H1 (cell line): ENCODE measurements around the gene PMPCB.

Experiments
- ASH2L ChIP-seq: fragments of 200-600, 300-600 bp; sonication (generic); IDR thresholded peaks from one replicate; pipeline ENCODE4 v1.7.1; 2017; ENCODE audit warnings: low read length
- CEBPB ChIP-seq: IDR thresholded peaks from 2 replicates; pipeline ENCODE4 v1.6.1; 2012; ENCODE audit warnings: low read depth, low read length
- EP300 ChIP-seq, 2 experiments: IDR thresholded peaks; 1 replicate in 1 of 2; 2 replicates in 1 of 2; pipeline ENCODE4 v1.6.1; 2011 to 2012; ENCODE audit warnings: low read depth in 2 of 2, low read length in 2 of 2, mild to moderate bottlenecking in 2 of 2, borderline replicate concordance in 1 of 2, inconsistent platforms in 1 of 2, moderate library complexity in 1 of 2
- HDAC6 ChIP-seq: IDR thresholded peaks from one replicate; pipeline ENCODE4 v1.7.1; 2012; ENCODE audit warnings: low read depth, mild to moderate bottlenecking, inconsistent platforms, low read length, moderate library complexity
- JUN ChIP-seq: IDR thresholded peaks from 2 replicates; pipeline ENCODE4 v1.6.1; 2011; ENCODE audit warnings: low read depth, mild to moderate bottlenecking, improper control_type of control experiment, low read length
- POLR2A ChIP-seq, 2 experiments: IDR thresholded peaks; 1 replicate in 1 of 2; 2 replicates in 1 of 2; pipeline ENCODE4 v1.6.1; 2011; ENCODE audit warnings: low read depth in 2 of 2, low read length in 2 of 2, mild to moderate bottlenecking in 2 of 2; ENCODE audit errors: control extremely low read depth in 1 of 2
- RAD21 ChIP-seq, 2 experiments: IDR thresholded peaks in 1 of 2; conservative IDR thresholded peaks in 1 of 2; 2 replicates each; pipeline ENCODE4 v1.6.1; 2011; ENCODE audit warnings: low read depth in 2 of 2, low read length in 2 of 2, improper control_type of control experiment in 1 of 2, inconsistent platforms in 1 of 2, mild to moderate bottlenecking in 1 of 2, moderate library complexity in 1 of 2
- SAP30 ChIP-seq: fragments of 300-600 bp; sonication (generic); IDR thresholded peaks from 2 replicates; pipeline ENCODE4 v1.7.1; 2012; ENCODE audit warnings: low read length, moderate library complexity, mild to moderate bottlenecking, inconsistent platforms; ENCODE audit not compliant: insufficient read depth, insufficient replicate concordance
- TAF1 ChIP-seq: IDR thresholded peaks from 2 replicates; pipeline ENCODE4 v1.6.1; 2011; ENCODE audit warnings: mild to moderate bottlenecking, low read depth, low read length
- ZNF274 ChIP-seq: IDR thresholded peaks from 2 replicates; pipeline ENCODE4 v1.7.0; 2012; ENCODE audit warnings: low read length, borderline replicate concordance; ENCODE audit errors: extremely low read depth
- TF ChIP-seq, protein P1 (sequence below): IDR thresholded peaks from 2 replicates; pipeline ENCODE4 v1.6.1; 2012; ENCODE audit warnings: low read length, inconsistent platforms
- TF ChIP-seq, protein P2 (sequence below): IDR thresholded peaks from 2 replicates; pipeline ENCODE4 v1.6.1; 2012; ENCODE audit warnings: inconsistent platforms
- TF ChIP-seq, protein P3 (sequence below), 3 experiments: IDR thresholded peaks; 1 replicate in 2 of 3; 2 replicates in 1 of 3; pipeline versions ENCODE4 v1.5.1 to v1.6.1; 2011; ENCODE audit warnings: low read length in 3 of 3, mild to moderate bottlenecking in 3 of 3, inconsistent platforms in 2 of 3, low read depth in 1 of 3, moderate library complexity in 1 of 3; ENCODE audit not compliant: insufficient read depth in 1 of 3; ENCODE audit errors: control extremely low read depth in 1 of 3

DNA sequence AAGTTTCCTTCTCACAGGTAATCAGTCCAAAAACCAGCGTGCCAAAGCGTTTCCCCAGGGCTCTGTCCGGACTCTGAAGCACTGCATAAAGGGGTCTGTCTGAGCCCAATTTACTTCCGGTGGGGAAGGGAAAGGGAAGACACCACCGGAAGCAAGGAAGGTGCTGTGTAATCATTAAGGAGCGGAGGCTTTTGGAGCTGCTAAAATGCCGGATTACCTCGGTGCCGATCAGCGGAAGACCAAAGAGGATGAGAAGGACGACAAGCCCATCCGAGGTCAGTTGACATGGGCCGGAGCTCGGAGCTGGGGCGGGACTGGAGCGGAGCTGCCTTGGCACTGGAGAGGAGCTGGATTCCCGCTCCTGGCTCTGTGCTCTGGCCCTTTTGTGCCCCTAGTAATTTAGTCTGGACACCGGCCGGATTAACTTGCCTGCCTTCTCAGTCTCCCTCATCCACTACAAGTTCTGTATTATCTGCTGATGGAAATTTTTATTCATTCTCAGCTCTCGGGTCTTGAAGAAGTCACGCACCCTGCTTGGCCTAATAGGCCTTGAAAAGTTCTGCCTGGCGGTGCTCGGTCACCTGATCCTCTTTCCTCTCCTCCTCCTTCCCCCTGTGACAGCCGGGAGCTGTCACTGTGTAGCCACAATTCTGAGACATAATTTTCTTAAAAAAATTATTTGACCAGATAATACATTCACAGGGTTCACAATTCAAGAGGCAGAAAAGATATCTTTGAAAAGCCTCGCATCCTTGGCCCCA, 50.5 kb downstream of the PMPCB start, which contains the start of gene PSMC2:
- TF ChIP-seq EP300 (IDR thresholded peaks at IDR 0.05; ENCODE audit: borderline replicate concordance in 1 of 2, low read depth in 2 of 2, low read length in 2 of 2) (peak in 1 of 2 experiments; percentile 14; a peak in 1 of 3 replicates), RAD21 (IDR thresholded peaks at IDR 0.05 in 1 of 2, conservative IDR thresholded peaks at IDR 0.05 in 1 of 2; ENCODE audit: low read depth in 2 of 2, low read length in 2 of 2) (no peak), ASH2L (peak; percentile 77), POLR2A (IDR thresholded peaks at IDR 0.05; ENCODE audit: control extremely low read depth in 1 of 2, low read depth in 2 of 2, low read length in 2 of 2) (peak; percentile 44 to 88), CEBPB (no peak), TAF1 (peak; percentile 91), JUN (no peak), ZNF274 (no peak), SAP30 (peak; percentile 96), HDAC6 (no peak)
- TF ChIP-seq, protein P1, sequence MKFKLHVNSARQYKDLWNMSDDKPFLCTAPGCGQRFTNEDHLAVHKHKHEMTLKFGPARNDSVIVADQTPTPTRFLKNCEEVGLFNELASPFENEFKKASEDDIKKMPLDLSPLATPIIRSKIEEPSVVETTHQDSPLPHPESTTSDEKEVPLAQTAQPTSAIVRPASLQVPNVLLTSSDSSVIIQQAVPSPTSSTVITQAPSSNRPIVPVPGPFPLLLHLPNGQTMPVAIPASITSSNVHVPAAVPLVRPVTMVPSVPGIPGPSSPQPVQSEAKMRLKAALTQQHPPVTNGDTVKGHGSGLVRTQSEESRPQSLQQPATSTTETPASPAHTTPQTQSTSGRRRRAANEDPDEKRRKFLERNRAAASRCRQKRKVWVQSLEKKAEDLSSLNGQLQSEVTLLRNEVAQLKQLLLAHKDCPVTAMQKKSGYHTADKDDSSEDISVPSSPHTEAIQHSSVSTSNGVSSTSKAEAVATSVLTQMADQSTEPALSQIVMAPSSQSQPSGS: no peak
- TF ChIP-seq, protein P2, sequence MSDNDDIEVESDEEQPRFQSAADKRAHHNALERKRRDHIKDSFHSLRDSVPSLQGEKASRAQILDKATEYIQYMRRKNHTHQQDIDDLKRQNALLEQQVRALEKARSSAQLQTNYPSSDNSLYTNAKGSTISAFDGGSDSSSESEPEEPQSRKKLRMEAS: no peak
- TF ChIP-seq, protein P3, sequence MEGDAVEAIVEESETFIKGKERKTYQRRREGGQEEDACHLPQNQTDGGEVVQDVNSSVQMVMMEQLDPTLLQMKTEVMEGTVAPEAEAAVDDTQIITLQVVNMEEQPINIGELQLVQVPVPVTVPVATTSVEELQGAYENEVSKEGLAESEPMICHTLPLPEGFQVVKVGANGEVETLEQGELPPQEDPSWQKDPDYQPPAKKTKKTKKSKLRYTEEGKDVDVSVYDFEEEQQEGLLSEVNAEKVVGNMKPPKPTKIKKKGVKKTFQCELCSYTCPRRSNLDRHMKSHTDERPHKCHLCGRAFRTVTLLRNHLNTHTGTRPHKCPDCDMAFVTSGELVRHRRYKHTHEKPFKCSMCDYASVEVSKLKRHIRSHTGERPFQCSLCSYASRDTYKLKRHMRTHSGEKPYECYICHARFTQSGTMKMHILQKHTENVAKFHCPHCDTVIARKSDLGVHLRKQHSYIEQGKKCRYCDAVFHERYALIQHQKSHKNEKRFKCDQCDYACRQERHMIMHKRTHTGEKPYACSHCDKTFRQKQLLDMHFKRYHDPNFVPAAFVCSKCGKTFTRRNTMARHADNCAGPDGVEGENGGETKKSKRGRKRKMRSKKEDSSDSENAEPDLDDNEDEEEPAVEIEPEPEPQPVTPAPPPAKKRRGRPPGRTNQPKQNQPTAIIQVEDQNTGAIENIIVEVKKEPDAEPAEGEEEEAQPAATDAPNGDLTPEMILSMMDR (IDR thresholded peaks at IDR 0.05; ENCODE audit: control extremely low read depth in 1 of 3, insufficient read depth in 1 of 3, low read depth in 1 of 3, low read length in 3 of 3): no peak
